Upper lobe of right lung (tissue), 1 donor: ENCODE results near the gene NDRG4. TPM values are rescaled to one million over a fixed set of nuclear protein-coding genes. Genes with fewer than 3 reads are reported as not detected.

ENCODE experiments used
- ATAC-seq: fragments of 200-7000 bp; cut with Tn5 transposase; one replicate; pipeline ENCODE4 v1.9.1; 2020; ENCODE audit warnings: mild to moderate bottlenecking, moderate library complexity
- DNase-seq: peaks from one replicate; pipeline ENCODE4 v3.0.0-alpha.2; 2020
- H3K27ac ChIP-seq: fragments of 200-600 bp; one replicate; pipeline ENCODE4 v1.8.0; 2022
- H3K27me3 ChIP-seq: fragments of 200-600 bp; one replicate; pipeline ENCODE4 v1.8.0; 2022; ENCODE audit warnings: mild to moderate bottlenecking
- H3K36me3 ChIP-seq: fragments of 200-600 bp; one replicate; pipeline ENCODE4 v1.8.0; 2022
- H3K4me1 ChIP-seq: fragments of 200-600 bp; one replicate; pipeline ENCODE4 v1.8.0; 2022
- H3K4me3 ChIP-seq: fragments of 200-600 bp; one replicate; pipeline ENCODE4 v1.8.0; 2022; ENCODE audit warnings: mild to moderate bottlenecking
- H3K9me3 ChIP-seq: fragments of 200-600 bp; one replicate; pipeline ENCODE4 v1.8.0; 2022
- CTCF ChIP-seq: fragments of 200-600 bp; IDR thresholded peaks from one replicate; pipeline ENCODE4 v1.8.0; 2022; ENCODE audit warnings: antibody characterized with exemption
- intact Hi-C: fragments of 100-400 bp; cut with DNase I; formaldehyde crosslinking; loops from one replicate; pipeline ENCODE4 v1.11.0; 2022
- total RNA-seq: library from RNA; stranded (reverse); fragmentation: NEBNext Ultra II Directional; extraction: Animal tissue kit (Norgen Biotek cat#: 25700); gene quantifications from one replicate; pipeline ENCODE4 v1.2.1, GENCODE V29; 2021
- donor health status: DM: no; HTN: yes; CAD: no; lungs with severe emphysema.

Gene NDRG4
- total RNA-seq, 1 donor from 2014 or later: 48.1 TPM

GRCh38 chr16:58459344-58460218, 40.4 kb upstream of the NDRG4 start:
- intact Hi-C loops: no loop called here
- no peak for ATAC-seq
- no peak for TF ChIP-seq CTCF
- peaks cover 6% of the 10 kb centered on the region for H3K4me1 ChIP-seq
- no peak for DNase-seq
- H3K27ac ChIP-seq: no peak overlapping the region
- no peaks in the 10 kb centered on the region for H3K36me3 ChIP-seq
- no peak overlapping the region for H3K4me3 ChIP-seq
- H3K9me3 ChIP-seq: no peaks in the 10 kb centered on the region
- peaks cover 23% of the 10 kb centered on the region for H3K27me3 ChIP-seq

- no peaks in the 10 kb centered on the region for H3K9me3 ChIP-seq
- intact Hi-C loops: no loop called here
- H3K36me3 ChIP-seq: no peaks in the 10 kb centered on the region
- no peak overlapping the region for H3K27ac ChIP-seq
- ATAC-seq (no peak), DNase-seq (no peak)
- peaks cover 30% of the 10 kb centered on the region for H3K27me3 ChIP-seq
- no peak overlapping the region for H3K4me3 ChIP-seq
- no peak for TF ChIP-seq CTCF
- peaks cover 6% of the 10 kb centered on the region for H3K4me1 ChIP-seq
These were observed 39.7 kb upstream of the NDRG4 start for GRCh38 chr16:58460219-58460610.

GRCh38 chr16:58461056-58461455, 38.9 kb upstream of the NDRG4 start:
- no peaks in the 10 kb centered on the region for H3K36me3 ChIP-seq
- TF ChIP-seq CTCF: no peak
- peaks cover 37% of the 10 kb centered on the region for H3K27me3 ChIP-seq
- no peaks in the 10 kb centered on the region for H3K9me3 ChIP-seq
- no peak overlapping the region for H3K4me3 ChIP-seq
- ATAC-seq (no peak), DNase-seq (no peak)
- peaks cover 6% of the 10 kb centered on the region for H3K4me1 ChIP-seq
- no peak overlapping the region for H3K27ac ChIP-seq
- intact Hi-C loops: no loop called here

- peaks cover 6% of the 10 kb centered on the region for H3K4me1 ChIP-seq
- no peak for TF ChIP-seq CTCF
- no peak overlapping the region for H3K4me3 ChIP-seq
- H3K36me3 ChIP-seq: no peaks in the 10 kb centered on the region
- no peak for ATAC-seq
- H3K27me3 ChIP-seq: peaks cover 43% of the 10 kb centered on the region
- no peak for DNase-seq
- H3K27ac ChIP-seq: no peak overlapping the region
- intact Hi-C loops: no loop called here
- H3K9me3 ChIP-seq: no peaks in the 10 kb centered on the region
These were observed 38.3 kb upstream of the NDRG4 start for GRCh38 chr16:58461640-58462039.

- no peak overlapping the region for H3K27ac ChIP-seq
These were observed 37.9 kb upstream of the NDRG4 start for GRCh38 chr16:58462089-58462488.

More at GRCh38 chr16:58462089-58462488, 37.9 kb upstream of the NDRG4 start:
- no peaks in the 10 kb centered on the region for H3K36me3 ChIP-seq
- no peak for TF ChIP-seq CTCF
- DNase-seq (no peak), ATAC-seq (no peak)
- H3K27me3 ChIP-seq: peaks cover 47% of the 10 kb centered on the region
- H3K9me3 ChIP-seq: no peaks in the 10 kb centered on the region
- H3K4me1 ChIP-seq: peaks cover 6% of the 10 kb centered on the region
- H3K4me3 ChIP-seq: no peak overlapping the region
- intact Hi-C loops: no loop called here
